Measurements from ENCODE around the gene GALNT14. TPM values are rescaled to one million over a fixed set of nuclear protein-coding genes. Genes with fewer than 3 reads are reported as not detected.

GALNT14 gene
- total and polyA plus RNA-seq, 2 of the 13 experiments (the other 11 are each of a cell fraction or from before 2014, with no cell fraction given) = not detected

DNA sequence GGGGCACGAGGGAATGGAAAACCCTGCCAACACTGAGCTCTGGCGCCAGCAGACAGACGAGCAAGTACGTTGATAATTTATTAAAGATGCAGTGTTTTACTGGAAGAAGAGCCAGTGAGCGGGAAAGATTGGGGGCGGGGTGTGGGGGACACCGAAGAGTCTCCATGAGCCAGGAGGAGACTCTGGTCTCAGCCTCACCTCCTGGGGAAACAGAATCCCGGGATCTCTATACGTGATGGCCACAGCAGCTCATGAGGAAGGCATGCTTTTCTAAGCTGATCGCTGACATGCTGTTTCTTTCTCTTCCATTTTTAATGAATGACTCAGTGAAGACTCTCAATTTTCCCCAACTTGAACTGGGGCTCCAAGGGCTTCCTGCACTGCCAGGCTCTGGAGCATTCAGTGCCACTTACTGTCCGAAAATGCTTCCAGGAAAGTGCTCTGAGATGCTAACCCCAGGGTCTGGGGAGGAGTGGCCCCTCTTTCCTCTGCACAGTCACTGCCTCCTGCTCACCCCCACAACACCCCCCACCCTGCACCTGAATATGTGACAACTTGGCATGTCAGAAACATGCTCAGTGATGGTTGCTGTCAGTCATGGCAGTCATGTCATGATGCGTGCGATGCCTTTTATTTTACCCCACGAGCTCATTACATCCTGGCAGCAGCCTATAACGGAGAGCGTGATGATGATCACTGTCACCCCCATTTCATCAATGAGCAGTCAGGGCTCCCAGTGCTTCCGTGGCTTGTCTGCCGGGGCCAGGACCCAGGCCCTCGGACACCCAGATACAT lies 166.8 kb downstream of the GALNT14 start:
- ATAC-seq (no peak), FAIRE-seq (no peak), DNase-seq (ENCODE audit: low spot score) (no peak)
- Histone ChIP-seq H3K9ac (ENCODE audit: insufficient read depth, low read depth, low read length) (no peak overlapping the region), H3K79me2 (ENCODE audit: insufficient read depth, low read length) (no peaks in the 10 kb centered on the region), H3K36me3 (replicated peaks in 1 of 2; ENCODE audit: control insufficient read depth in 1 of 2, insufficient read depth in 2 of 2, low read length in 2 of 2) (no peaks in the 10 kb centered on the region), H2AFZ (ENCODE audit: low read length) (no peak overlapping the region), H3K27ac (ENCODE audit: extremely low read length, insufficient read depth, low read length) (no peak overlapping the region), H3K4me2 (ENCODE audit: low read depth, low read length) (no peak overlapping the region), H3K27me3 (ENCODE audit: control insufficient read depth in 1 of 2, insufficient read depth in 2 of 2, low read length in 2 of 2) (peaks cover 4 to 56% of the 10 kb centered on the region in 2 experiments; a peak in 3 of 5 replicates), H3K9me3 (ENCODE audit: low read length) (no peaks in the 10 kb centered on the region), H4K20me1 (ENCODE audit: insufficient read depth, low read length) (no peaks in the 10 kb centered on the region), H3K4me1 (ENCODE audit: insufficient read depth, low read length) (no peaks in the 10 kb centered on the region), H3K4me3 (replicated peaks in 1 of 3; ENCODE audit: insufficient read depth in 1 of 3, low read depth in 2 of 3, low read length in 3 of 3) (no peak overlapping the region)
- ChIA-PET POLR2A (no interaction called here), CTCF (ENCODE audit: low intra/inter-chr PET ratio, low total read pairs) (no interaction called here)
- in situ Hi-C loops (cut with HindIII; ENCODE audit: extremely low pct_ligation_motif_present, low pct_unique_long_range_greater_than_20kb) = no loop called here
- WGBS (ENCODE audit: low lambda C conversion rate) = 36% methylated on average over 15 of the region's 19 CpGs
- intact Hi-C loops (cut with micrococcal nuclease; ENCODE audit: unreplicated experiment) = no loop called here
- TF ChIP-seq NFYB (CRISPR knock-in tag; IDR thresholded peaks at IDR 0.05) = no peak
- TF ChIP-seq CREB1 (IDR thresholded peaks at IDR 0.05) = peak; percentile 19; the same call in 1 of the 2 replicates
- no peak for TF ChIP-seq CREB1 (CRISPR knock-in tag; IDR thresholded peaks at IDR 0.05)
- no TSS peak for BruUV-seq (replicated peaks)

- Histone ChIP-seq H2AFZ (ENCODE audit: low read length) (no peak overlapping the region), H3K36me3 (replicated peaks in 1 of 2; ENCODE audit: control insufficient read depth in 1 of 2, insufficient read depth in 2 of 2, low read length in 2 of 2) (no peaks in the 10 kb centered on the region), H3K27ac (ENCODE audit: extremely low read length, insufficient read depth, low read length) (no peak overlapping the region), H3K9me3 (ENCODE audit: low read length) (no peaks in the 10 kb centered on the region), H3K4me1 (ENCODE audit: insufficient read depth, low read length) (no peaks in the 10 kb centered on the region), H3K4me2 (ENCODE audit: low read depth, low read length) (no peak overlapping the region), H3K27me3 (ENCODE audit: control insufficient read depth in 1 of 2, insufficient read depth in 2 of 2, low read length in 2 of 2) (peaks cover 4 to 56% of the 10 kb centered on the region in 2 experiments; a peak in 4 of 5 replicates), H3K4me3 (replicated peaks in 1 of 3; ENCODE audit: insufficient read depth in 1 of 3, low read depth in 2 of 3, low read length in 3 of 3) (no peak overlapping the region), H4K20me1 (ENCODE audit: insufficient read depth, low read length) (no peaks in the 10 kb centered on the region), H3K79me2 (ENCODE audit: insufficient read depth, low read length) (no peaks in the 10 kb centered on the region), H3K9ac (ENCODE audit: insufficient read depth, low read depth, low read length) (no peak overlapping the region)
- no TSS peak for BruUV-seq (replicated peaks)
- ChIA-PET CTCF (ENCODE audit: low intra/inter-chr PET ratio, low total read pairs) (no interaction called here), POLR2A (no interaction called here)
- FAIRE-seq (no peak), ATAC-seq (no peak), DNase-seq (ENCODE audit: low spot score) (no peak)
- TF ChIP-seq, protein P1, sequence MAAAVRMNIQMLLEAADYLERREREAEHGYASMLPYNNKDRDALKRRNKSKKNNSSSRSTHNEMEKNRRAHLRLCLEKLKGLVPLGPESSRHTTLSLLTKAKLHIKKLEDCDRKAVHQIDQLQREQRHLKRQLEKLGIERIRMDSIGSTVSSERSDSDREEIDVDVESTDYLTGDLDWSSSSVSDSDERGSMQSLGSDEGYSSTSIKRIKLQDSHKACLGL (CRISPR knock-in tag; IDR thresholded peaks at IDR 0.05) = no peak
- intact Hi-C loops (cut with micrococcal nuclease; ENCODE audit: unreplicated experiment) = no loop called here
- under 1% methylated on average over 4 of the region's 4 CpGs for WGBS (ENCODE audit: low lambda C conversion rate)
- in situ Hi-C loops (cut with HindIII; ENCODE audit: extremely low pct_ligation_motif_present, low pct_unique_long_range_greater_than_20kb) = no loop called here
These were observed 169.4 kb downstream of the GALNT14 start for GRCh38 chr2:30968660-30969397.
